Measurements from ENCODE around the gene HOXA11. TPM values are rescaled to one million over a fixed set of nuclear protein-coding genes. Genes with fewer than 3 reads are reported as not detected.

Gene HOXA11
- 0.36 to 0.63 TPM (median 0.56 TPM) in 5 replicates for total RNA-seq (2022; extraction: Qiagen RNA extraction)

DNA sequence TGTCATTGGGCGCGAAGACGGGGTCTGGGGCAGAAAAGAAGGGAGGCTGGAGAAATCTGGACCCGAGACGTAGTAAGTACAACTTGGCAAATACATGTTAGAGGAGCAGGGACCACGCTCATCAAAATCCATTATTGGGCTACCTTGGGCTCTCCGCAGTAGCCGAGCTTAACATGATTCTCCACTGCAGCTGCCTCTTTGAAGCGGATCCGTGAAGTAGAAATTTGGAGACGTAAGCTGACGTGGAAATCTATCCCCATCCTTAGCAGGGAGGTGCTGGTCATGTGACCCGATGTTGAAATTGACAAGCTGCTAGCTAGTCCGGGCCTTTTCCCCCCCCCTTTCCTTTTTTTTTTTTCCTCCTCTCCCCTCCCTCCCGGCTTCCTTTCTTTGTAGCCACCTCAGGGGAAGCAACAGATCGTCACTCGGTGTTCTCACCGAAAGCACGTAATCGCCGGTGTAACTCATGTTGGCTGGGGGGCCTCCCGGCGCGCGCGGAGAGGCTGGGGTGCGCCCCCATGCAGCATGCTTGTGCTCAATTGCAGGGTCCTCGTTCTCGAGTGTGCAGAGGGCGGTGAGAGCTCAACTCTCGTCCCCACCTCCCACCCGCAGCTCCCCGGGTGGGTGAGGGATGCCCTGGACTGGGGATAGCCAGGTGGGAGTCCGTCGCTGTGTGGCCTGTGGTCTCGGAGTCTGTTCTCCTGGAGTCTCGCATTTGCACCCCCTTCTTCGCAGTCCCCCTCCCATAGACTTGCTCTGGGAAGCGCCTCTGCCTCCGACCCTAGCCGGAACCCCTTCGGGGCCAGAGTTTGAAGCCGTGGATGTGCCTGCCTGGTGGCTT, at the start of gene HOXA11:
HOXA11 (minus strand) TSS at position 220 of the 841 bp plus-strand sequence; CDS start at position 132, 88 bp downstream.

DNA sequence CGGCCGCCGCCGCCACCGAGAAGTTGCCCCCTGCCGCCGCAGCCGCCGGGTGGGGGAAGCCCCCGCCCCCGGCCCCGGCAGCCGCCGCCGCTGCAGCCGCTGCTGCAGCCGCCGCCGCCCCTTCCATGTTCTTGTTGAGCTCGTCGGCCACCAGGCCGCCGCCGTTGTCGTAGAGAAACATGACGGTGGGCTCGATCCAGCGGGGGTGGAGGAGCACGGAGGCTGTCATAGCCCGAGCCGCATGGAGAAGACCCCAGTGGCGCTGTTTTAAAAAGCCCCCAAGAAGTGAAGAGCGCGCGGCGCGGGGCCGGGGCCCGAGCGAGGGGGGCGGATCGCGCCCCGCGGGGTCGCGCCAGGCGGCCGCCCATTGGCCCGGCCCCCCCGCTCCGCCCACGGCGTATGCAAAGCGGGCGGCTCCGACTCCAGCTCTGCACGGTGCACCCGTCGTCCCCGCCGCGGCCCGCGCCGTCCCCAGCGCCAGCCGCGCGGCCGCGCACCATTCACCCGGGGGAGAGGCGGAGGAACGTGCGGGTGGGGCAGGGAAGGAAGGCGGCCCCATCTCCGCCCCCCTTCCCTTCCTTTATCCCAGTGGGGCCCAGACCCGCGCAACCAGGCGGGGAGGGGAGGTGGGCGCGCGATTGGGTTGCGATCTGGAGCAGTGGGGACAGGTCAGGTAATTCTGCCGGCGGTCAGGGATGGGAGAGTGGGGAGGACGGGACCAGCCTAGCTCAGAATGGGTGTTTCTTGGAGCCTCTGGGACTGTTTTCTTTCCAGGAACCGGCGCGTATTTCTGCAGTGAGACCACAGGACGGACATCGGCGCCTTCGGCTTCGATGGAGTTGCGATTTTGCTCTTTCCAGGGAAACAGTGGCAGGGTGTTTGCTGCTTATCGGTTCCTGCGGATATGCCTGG, 15.1 kb upstream of the HOXA11 start, which contains the start of gene HOXA13:
HOXA13 (minus strand) TSS at position 243 of the 912 bp plus-strand sequence; CDS start at position 229, 14 bp downstream.

DNA sequence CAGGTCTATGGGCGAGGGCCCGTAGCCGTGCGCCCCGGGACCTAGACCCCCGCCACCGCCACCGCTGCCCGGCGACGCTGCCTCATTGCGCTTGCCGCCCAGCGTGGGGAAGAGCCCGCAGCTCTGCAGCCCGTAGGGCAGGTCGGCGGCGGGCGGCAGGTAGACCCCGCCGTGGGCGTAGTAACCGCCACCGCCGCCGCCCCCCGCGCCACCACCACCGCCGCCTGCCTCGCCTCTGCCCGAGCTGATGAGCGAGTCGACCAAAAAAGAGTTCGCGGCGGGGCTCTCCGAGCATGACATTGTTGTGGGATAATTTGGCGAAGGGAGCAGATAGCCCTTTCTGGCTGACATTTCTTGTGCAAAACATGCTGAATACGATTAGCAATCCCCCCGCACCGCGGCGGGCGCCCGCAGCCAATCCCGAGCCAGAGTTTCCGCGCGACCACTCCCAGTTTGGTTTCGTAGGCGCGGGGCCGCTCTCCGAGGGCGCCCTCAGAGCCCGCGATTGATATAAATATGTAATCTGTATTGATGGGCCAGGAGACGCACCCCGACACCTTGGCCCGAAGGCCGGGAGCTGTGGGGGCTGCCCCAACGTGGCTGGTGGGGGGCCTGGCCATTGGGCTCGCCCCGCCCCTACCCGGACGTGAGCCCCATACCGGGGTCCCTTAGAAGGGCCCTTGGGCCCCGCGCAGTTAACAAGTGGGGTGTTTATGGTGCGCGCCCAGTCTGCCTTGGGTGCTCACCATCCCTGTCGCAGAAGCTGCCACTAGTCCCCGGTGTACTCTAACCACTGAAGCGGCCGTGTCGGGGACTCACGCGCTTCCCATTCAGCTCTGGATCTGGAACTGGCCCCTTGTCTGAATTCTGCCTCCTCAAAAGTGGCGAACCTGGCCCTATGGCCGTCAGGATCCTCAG, 10.8 kb downstream of the HOXA11 start, which contains the start of gene HOXA10:
HOXA10 (minus strand) TSS at position 365 of the 918 bp plus-strand sequence; CDS start at position 351, 14 bp downstream.

DNA sequence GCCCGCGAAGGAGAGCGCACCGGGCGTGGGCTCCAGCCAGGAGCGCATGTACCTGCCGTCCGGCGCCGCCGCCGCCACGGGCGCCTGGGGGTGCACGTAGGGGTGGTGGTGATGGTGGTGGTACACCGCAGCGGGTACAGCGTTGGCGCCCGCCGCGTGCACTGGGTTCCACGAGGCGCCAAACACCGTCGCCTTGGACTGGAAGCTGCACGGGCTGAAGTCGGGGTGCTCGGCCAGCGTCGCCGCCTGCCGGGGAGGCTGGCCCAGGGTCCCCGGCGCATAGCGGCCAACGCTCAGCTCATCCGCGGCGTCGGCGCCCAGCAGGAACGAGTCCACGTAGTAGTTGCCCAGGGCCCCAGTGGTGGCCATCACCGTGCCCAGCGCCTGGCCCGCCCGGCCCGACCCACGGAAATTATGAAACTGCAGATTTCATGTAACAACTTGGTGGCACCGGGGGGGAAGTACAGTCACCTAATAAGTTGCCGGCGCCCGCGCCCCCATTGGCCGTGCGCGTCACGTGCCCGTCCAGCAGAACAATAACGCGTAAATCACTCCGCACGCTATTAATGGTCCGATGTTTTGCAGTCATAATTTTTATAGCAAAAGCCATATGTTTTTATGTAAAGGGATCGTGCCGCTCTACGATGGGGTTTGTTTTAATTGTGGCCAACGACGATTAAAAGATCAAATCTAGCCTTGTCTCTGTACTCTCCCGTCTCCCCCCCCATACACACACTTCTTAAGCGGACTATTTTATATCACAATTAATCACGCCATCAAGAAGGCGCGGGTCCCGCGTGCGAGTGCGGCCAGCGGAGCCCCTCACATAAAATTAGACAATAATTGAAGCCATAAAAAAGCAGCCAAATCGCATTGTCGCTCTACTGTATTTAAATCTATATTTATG, 19.7 kb downstream of the HOXA11 start, which contains the start of gene HOXA9:
HOXA9 (minus strand) TSS at position 449 of the 907 bp plus-strand sequence; CDS start at position 369, 80 bp downstream.

DNA sequence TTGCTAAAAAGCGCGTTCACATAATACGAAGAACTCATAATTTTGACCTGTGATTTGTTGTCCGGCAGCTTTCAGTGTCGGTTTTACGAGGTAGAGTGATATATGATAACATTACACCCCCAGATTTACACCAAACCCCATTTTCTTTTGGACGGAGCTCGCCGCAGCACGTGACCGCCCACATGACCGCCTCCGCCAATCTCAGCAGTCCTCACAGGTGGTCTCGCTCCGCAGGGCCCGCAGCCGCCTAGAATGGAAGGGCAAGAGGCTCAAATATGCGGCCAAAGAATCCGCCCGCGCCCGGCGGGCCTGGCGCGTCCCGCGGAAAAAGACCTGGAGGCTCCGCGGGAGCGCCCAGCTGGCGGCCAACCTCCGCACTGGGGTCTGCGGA, 28.5 kb downstream of the HOXA11 start, which contains the start of gene HOXA7:
HOXA7 (minus strand) TSS at position 168 of the 391 bp plus-strand sequence; CDS start at position 38, 130 bp downstream.

DNA sequence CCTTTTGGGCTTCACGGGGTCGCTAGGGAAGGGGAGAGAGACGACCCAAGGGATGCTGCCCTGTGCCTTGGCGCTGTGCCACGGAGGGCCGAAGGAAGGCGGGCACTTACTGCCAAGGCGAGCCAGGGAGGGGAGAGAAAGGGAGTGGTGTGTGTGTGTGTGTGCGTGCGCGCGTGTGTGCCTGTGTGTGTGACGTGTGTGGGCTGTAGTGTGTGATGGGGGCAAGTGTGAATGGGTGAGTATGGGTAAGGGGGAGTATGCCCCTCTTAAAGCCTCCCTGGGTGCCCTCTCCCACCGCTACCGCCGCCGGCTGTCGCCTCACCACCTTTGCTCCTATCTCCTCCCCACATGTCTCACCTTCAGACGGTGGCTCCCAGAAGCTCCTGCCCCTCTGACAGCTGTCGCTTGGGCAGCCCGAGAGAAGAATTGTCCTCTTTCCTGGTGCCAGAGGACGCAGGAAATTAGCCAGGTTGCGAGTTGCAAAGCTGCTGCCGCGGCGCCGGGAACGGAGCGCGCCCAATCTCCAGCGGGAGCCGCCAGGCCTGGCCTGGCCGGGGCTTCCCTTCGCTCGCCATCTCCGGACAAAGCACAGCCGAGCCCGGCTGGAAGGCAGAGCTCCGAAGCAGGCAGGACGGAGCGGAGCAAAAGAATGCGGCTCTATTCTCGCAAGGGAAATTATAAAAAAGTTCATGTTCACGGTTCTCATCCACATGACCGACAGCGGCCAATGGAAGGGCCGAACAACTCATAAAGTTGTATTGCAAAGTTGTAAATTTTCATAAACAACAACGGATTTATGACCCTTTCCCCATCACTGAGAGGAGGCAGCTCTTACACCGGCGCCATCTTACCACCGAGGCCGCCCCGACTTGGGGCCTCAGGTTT, 32.9 kb downstream of the HOXA11 start, which contains the start of gene HOXA3:
HOXA3 (minus strand) TSS at position 653 of the 885 bp plus-strand sequence. CDS start 41,943 bp downstream, outside the sequence.

DNA sequence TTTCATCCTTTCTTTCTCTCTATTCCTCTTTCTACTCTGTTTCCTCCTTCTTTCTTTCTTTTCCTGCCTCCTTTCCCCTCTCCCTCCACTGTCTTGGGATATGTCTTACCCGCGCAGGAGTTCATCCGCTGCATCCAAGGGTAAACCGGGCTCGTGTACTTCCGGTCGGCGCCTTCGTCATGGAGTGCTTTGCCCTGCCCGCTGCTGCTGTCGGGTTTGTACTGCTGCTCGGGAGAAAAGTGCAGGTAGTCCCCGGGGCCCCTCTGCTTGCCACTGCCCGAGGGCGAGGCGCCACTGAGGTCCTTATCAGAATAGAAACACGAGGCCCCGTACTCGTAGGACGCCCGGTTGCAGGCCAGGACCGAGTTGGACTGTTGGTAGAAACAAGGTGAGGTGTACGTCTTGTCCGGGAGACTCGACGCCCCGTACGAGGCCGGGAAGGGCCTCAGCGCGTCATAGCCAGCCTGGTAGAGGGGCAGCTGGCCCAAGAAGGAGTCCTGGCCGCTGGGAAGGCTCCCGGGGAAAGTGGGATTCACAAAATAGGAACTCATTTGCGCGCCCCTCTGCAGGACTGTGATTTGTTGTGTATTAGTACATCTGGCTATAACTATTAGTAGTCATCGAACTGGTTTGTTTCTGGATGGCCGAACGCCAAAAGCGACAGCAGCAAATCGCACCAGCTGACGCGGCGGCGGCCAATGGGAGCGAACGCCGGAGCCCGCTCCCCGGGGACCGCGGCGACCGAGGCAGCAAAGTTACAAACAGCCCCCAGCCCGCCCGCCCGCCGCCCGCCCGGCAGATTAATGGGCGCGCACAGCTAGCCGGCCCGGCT, 37.6 kb downstream of the HOXA11 start, which contains the start of gene HOXA6:
HOXA6 (minus strand) TSS at position 576 of the 832 bp plus-strand sequence; CDS start at position 551, 25 bp downstream.

DNA sequence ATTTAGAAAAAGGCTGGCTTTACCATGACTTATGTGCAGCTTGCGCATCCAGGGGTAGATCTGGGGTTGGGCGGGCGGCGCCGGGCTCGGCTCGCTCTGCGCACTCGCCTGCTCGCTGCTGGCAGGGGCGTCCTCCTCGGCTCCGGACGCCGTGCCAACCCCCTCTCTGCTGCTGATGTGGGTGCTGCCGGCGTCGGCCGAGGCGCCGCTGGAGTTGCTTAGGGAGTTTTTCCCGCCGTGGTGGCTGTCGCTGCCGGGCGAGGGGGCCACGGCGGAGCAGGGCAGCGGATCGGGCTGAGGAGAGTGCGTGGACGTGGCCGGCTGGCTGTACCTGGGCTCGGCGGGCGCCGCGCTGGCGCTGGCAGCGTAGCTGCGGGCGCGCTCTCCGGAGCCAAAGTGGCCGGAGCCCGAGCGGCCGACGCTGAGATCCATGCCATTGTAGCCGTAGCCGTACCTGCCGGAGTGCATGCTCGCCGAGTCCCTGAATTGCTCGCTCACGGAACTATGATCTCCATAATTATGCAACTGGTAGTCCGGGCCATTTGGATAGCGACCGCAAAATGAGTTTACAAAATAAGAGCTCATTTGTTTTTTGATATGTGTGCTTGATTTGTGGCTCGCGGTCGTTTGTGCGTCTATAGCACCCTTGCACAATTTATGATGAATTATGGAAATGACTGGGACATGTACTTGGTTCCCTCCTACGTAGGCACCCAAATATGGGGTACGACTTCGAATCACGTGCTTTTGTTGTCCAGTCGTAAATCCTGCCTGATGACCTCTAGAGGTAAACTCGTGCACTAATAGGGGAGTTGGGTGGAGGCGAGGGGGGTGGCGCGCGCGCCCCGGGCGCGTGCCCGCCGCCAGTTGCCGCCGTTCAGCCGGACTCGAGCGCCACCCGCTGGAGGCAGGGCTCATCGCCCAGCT, 41.7 kb downstream of the HOXA11 start, which contains the start of gene HOXA5:
HOXA5 (minus strand) TSS at position 659 of the 927 bp plus-strand sequence; CDS start at position 585, 74 bp downstream.

Other genes with a start within 250 kb of the HOXA11 start
- gene HOXA1, start 89.2 kb downstream of the HOXA11 start, total RNA-seq (2022; extraction: Qiagen RNA extraction) = 2.6 to 3.8 TPM (median 3.6 TPM) in 5 replicates
- gene HOXA2, start 82.5 kb downstream of the HOXA11 start, total RNA-seq (2022; extraction: Qiagen RNA extraction) = 0.61 to 0.88 TPM (median 0.69 TPM) in 5 replicates
- gene HOXA4, start 54.5 kb downstream of the HOXA11 start, total RNA-seq (2022; extraction: Qiagen RNA extraction) = 1.6 to 2.2 TPM (median 1.7 TPM) in 5 replicates
- gene HOXA5, start 41.6 kb downstream of the HOXA11 start, total RNA-seq (2022; extraction: Qiagen RNA extraction) = 4.3 to 6.1 TPM (median 5.0 TPM) in 5 replicates
- 0.98 to 1.7 TPM (median 1.4 TPM) in 5 replicates for gene HOXA6, start 37.5 kb downstream of the HOXA11 start, total RNA-seq (2022; extraction: Qiagen RNA extraction)
- gene HOXA3, start 32.6 kb downstream of the HOXA11 start, total RNA-seq (2022; extraction: Qiagen RNA extraction) = 3.0 to 6.2 TPM (median 5.4 TPM) in 5 replicates
- 4.7 to 5.5 TPM (median 4.8 TPM) in 5 replicates for gene HOXA7, start 28.6 kb downstream of the HOXA11 start, total RNA-seq (2022; extraction: Qiagen RNA extraction)
- 0.39 to 0.80 TPM (median 0.52 TPM) in 5 replicates for gene HOXA9, start 19.7 kb downstream of the HOXA11 start, total RNA-seq (2022; extraction: Qiagen RNA extraction)
- 6.9 to 8.3 TPM (median 7.2 TPM) in 5 replicates for gene HOXA10, start 10.9 kb downstream of the HOXA11 start, total RNA-seq (2022; extraction: Qiagen RNA extraction)
- 2.0 to 3.1 TPM (median 2.6 TPM) in 5 replicates for gene HOXA13, start 14.9 kb upstream of the HOXA11 start, total RNA-seq (2022; extraction: Qiagen RNA extraction)
- gene EVX1, start 57.6 kb upstream of the HOXA11 start, total RNA-seq (2022; extraction: Qiagen RNA extraction) = 0.07 to 0.19 TPM (median 0.13 TPM) in 5 replicates